AG10803 (cell line): ENCODE measurements around the gene KRTAP9-7.

Experiments used
- DNase-seq: peaks from one replicate; pipeline ENCODE4 v3.0.0; 2010; ENCODE audit warnings: low read depth
- H3K4me3 ChIP-seq: 2 replicates; pipeline ENCODE4 v1.5.1; 2011; ENCODE audit warnings: mild to moderate bottlenecking, low read length, control low read depth
- CTCF ChIP-seq: conservative IDR thresholded peaks from 2 replicates; pipeline ENCODE4 v1.5.1; 2011; ENCODE audit warnings: mild to moderate bottlenecking, low read length, control low read depth, inconsistent platforms

KRTAP9-7 gene

GRCh38 chr17:41302981-41303380, 27.5 kb downstream of the KRTAP9-7 start:
- H3K4me3 ChIP-seq = no peak overlapping the region
- no peak for TF ChIP-seq CTCF
- no peak for DNase-seq

GRCh38 chr17:41304091-41304490, 28.6 kb downstream of the KRTAP9-7 start:
- no peak overlapping the region for H3K4me3 ChIP-seq
- no peak for DNase-seq
- no peak for TF ChIP-seq CTCF

DNA sequence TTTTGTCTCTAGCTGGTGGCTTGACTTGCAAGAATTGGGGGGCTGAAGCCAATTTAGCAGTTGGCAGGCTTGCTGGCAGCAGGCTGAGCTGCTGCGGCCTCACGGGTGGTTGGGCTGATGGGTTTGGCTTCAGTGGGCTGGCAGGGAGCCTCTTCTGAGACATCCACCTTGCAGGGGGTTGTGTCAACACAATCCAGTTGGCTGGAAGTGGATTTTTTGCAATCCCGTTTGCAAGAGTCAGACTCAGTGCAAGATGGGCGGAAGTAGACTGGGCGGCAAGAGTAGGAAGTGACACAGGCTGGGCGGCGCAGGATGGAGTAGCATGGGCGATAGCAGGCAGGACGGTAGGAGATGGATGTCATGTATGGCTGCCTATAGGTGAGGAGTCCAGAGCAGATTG, 32.1 kb downstream of the KRTAP9-7 start:
- DNase-seq = peak; percentile 78
- TF ChIP-seq CTCF = no peak
- H3K4me3 ChIP-seq = no peak overlapping the region

DNA sequence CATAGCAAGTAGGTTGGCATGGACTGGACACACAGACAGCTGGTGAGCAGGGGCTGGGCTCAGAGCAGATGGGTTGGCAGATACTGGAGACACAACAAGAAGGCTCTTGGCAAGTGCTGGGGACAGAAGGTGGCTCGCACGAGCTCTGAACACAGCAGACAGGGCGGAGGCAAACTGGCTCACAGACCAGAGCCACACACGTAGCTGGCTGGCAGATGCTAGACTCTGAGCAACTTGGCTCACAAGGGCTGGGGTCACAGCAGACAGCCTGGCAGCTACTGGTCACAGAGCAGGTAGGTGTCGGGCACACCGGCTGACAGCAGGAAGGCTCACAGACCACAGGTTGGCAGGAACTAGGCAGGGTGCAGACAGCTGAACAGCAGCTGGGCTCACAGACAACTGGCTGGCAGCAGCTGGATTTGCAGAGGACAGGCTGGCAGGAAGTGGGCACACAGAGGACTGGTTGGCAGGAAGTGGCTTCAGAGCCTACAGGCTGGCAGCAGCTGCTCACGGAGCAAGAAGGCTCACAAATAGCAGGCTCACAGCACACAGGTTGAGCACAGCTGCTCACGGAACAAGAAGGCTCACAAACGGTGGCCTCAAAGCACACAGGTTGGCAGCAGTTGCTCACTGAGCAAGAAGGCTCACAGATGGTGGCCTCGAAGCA, 32.9 kb downstream of the KRTAP9-7 start:
- no peak overlapping the region for H3K4me3 ChIP-seq
- DNase-seq = peak; percentile 46
- TF ChIP-seq CTCF = no peak

- no peak for DNase-seq
- no peak within 1 kb of the TSS for H3K4me3 ChIP-seq
- TF ChIP-seq CTCF = no peak
Measured at GRCh38 chr17:41308918-41309359, 33.4 kb downstream of the KRTAP9-7 start, which contains the start of gene KRTAP16-1. Gene KRTAP16-1, minus strand, starts transcription at chr17:41309309. Its CDS starts 56 bp downstream, at chr17:41309253.

- H3K4me3 ChIP-seq = no peak overlapping the region
- no peak for DNase-seq
- no peak for TF ChIP-seq CTCF
Measured at GRCh38 chr17:41311111-41311510, 35.6 kb downstream of the KRTAP9-7 start.

GRCh38 chr17:41315204-41315794, 39.8 kb downstream of the KRTAP9-7 start, which contains the start of gene KRTAP17-1:
Gene KRTAP17-1, minus strand, starts transcription at chr17:41315710. Its CDS starts 60 bp downstream, at chr17:41315650.
- no peak within 1 kb of the TSS for H3K4me3 ChIP-seq
- TF ChIP-seq CTCF = no peak
- DNase-seq = no peak
